IMR-90 (cell line): ENCODE results near the gene ITGA2.

Experiments used
- ELK1 ChIP-seq: fragments of 150-350 bp; IDR thresholded peaks from 2 replicates; pipeline ENCODE4 v1.6.1; 2016; ENCODE audit warnings: low read depth, mild to moderate bottlenecking, low read length, moderate library complexity, borderline replicate concordance
- MAFK ChIP-seq: IDR thresholded peaks from 2 replicates; pipeline ENCODE4 v1.6.1; 2012; ENCODE audit warnings: low read depth, low read length, improper control_type of control experiment
- MAZ ChIP-seq: IDR thresholded peaks from 2 replicates; pipeline ENCODE4 v1.6.1; 2012; ENCODE audit warnings: low read depth, mild to moderate bottlenecking, low read length, improper control_type of control experiment, moderate library complexity, borderline replicate concordance
- NFE2L2 ChIP-seq: fragments of 150-350 bp; IDR thresholded peaks from 2 replicates; pipeline ENCODE4 v1.6.1; 2016; ENCODE audit warnings: low read depth, mild to moderate bottlenecking, low read length
- POLR2A ChIP-seq: IDR thresholded peaks from 2 replicates; pipeline ENCODE4 v1.6.1; 2012; ENCODE audit warnings: mild to moderate bottlenecking, low read depth, low read length
- RFX5 ChIP-seq: IDR thresholded peaks from 2 replicates; pipeline ENCODE4 v1.8.0; 2012; ENCODE audit warnings: low read depth, mild to moderate bottlenecking, low read length, moderate library complexity
- TF ChIP-seq, protein P1 (sequence below): conservative IDR thresholded peaks from 2 replicates; pipeline ENCODE4 v1.5.1; 2012; ENCODE audit warnings: mild to moderate bottlenecking, low read depth, low read length, improper control_type of control experiment
- TF ChIP-seq, protein P2 (sequence below): fragments of 150-350 bp; IDR thresholded peaks from 2 replicates; pipeline ENCODE4 v1.6.1; 2017; ENCODE audit warnings: mild to moderate bottlenecking, antibody characterized with exemption, low read length, low read depth

GRCh38 chr5:53029608-53030007 lies 40.5 kb downstream of the ITGA2 start:
- TF ChIP-seq, protein P1, sequence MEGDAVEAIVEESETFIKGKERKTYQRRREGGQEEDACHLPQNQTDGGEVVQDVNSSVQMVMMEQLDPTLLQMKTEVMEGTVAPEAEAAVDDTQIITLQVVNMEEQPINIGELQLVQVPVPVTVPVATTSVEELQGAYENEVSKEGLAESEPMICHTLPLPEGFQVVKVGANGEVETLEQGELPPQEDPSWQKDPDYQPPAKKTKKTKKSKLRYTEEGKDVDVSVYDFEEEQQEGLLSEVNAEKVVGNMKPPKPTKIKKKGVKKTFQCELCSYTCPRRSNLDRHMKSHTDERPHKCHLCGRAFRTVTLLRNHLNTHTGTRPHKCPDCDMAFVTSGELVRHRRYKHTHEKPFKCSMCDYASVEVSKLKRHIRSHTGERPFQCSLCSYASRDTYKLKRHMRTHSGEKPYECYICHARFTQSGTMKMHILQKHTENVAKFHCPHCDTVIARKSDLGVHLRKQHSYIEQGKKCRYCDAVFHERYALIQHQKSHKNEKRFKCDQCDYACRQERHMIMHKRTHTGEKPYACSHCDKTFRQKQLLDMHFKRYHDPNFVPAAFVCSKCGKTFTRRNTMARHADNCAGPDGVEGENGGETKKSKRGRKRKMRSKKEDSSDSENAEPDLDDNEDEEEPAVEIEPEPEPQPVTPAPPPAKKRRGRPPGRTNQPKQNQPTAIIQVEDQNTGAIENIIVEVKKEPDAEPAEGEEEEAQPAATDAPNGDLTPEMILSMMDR: no peak
- TF ChIP-seq MAZ (no peak), POLR2A (no peak), ELK1 (no peak), RFX5 (no peak), NFE2L2 (no peak), MAFK (no peak)
- TF ChIP-seq, protein P2, sequence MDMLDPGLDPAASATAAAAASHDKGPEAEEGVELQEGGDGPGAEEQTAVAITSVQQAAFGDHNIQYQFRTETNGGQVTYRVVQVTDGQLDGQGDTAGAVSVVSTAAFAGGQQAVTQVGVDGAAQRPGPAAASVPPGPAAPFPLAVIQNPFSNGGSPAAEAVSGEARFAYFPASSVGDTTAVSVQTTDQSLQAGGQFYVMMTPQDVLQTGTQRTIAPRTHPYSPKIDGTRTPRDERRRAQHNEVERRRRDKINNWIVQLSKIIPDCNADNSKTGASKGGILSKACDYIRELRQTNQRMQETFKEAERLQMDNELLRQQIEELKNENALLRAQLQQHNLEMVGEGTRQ: no peak
